NOMO-1 (cell line): ENCODE results near the gene ATP4B.
"Not testable (repeated sequence)": the region's sequence is repeated elsewhere in the genome, so short reads cannot be mapped to it uniquely, and the experiment has no call there.

ENCODE experiments used
- DNase-seq, 2 experiments: peaks; one replicate each; lab custom pipeline; 2025; ENCODE audit not compliant: unreplicated experiment in 2 of 2; lab: John Stamatoyannopoulos, UW

The ATP4B gene

GRCh38 chr13:113627136-113627535, 30.9 kb downstream of the ATP4B start:
- DNase-seq = no peak

- DNase-seq = no peak
Measured at GRCh38 chr13:113625965-113626721, 31.9 kb downstream of the ATP4B start.

- DNase-seq = not testable (repeated sequence)
Measured at GRCh38 chr13:113624640-113625304, 33.2 kb downstream of the ATP4B start.

- DNase-seq = no peak
Measured at GRCh38 chr13:113624235-113624587, 33.8 kb downstream of the ATP4B start.

- no peak for DNase-seq
Measured at GRCh38 chr13:113623491-113624234, 34.3 kb downstream of the ATP4B start.

GRCh38 chr13:113622791-113623490, 35.1 kb downstream of the ATP4B start:
- no peak for DNase-seq

GRCh38 chr13:113621986-113622550, 35.9 kb downstream of the ATP4B start:
- DNase-seq = not testable (repeated sequence)

- not testable (repeated sequence) for DNase-seq
Measured at GRCh38 chr13:113621498-113621897, 36.5 kb downstream of the ATP4B start.

GRCh38 chr13:113621046-113621445, 37.0 kb downstream of the ATP4B start:
- no peak for DNase-seq

GRCh38 chr13:113620036-113620796, 37.8 kb downstream of the ATP4B start:
- no peak for DNase-seq

GRCh38 chr13:113618455-113618854, 39.5 kb downstream of the ATP4B start:
- DNase-seq = no peak

GRCh38 chr13:113617961-113618360, 40.0 kb downstream of the ATP4B start:
- DNase-seq = no peak

- DNase-seq = no peak
Measured at GRCh38 chr13:113616991-113617749, 40.8 kb downstream of the ATP4B start.

- DNase-seq = peak; percentile 79 to 89
Measured at GRCh38 chr13:113616281-113616906, 41.6 kb downstream of the ATP4B start.

- no peak for DNase-seq
Measured at GRCh38 chr13:113613789-113614379, 44.1 kb downstream of the ATP4B start.

- DNase-seq = no peak
Measured at GRCh38 chr13:113612607-113613006, 45.4 kb downstream of the ATP4B start.

GRCh38 chr13:113611996-113612395, 46.0 kb downstream of the ATP4B start:
- no peak for DNase-seq

GRCh38 chr13:113610266-113610665, 47.7 kb downstream of the ATP4B start:
- DNase-seq = no peak
